ENCODE data around the gene JARID2.

Gene JARID2

GRCh38 chr6:15375638-15376290 lies 129.9 kb downstream of the JARID2 start:
- no peak for DNase-seq (ENCODE audit: low read depth, low spot score)

DNA sequence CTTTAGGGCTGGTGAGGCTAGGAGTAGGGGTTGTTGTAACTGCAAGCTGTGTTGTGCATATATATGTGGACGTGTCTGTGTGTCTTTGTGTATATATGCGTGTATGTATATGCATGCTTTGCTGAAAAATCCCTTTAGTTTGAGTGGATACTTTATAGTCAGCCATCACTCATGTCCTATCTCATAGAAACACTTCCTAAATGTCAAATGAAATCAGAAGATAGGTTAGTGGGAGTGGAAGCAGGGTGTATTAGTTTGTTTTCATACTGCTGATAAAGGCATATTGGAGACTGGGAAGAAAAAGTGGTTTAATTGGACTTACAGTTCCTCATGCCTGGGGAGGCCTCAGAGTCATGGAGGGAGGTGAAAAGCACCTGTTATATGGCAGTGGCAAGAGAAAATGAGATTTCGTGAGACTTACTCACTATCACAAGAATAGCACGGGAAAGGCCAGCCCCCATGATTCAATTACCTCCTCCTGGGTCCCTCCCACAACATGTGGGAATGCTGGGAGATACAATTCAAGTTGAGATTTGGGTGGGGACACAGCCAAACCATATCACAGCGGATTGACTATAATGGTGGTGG lies 131.1 kb downstream of the JARID2 start:
- DNase-seq (ENCODE audit: low read depth, low spot score): no peak

- DNase-seq (ENCODE audit: low read depth, low spot score): no peak
These were observed 132.4 kb downstream of the JARID2 start for GRCh38 chr6:15378272-15378671.

- no peak for DNase-seq (ENCODE audit: low read depth, low spot score)
These were observed 133.0 kb downstream of the JARID2 start for GRCh38 chr6:15378866-15379265.

DNA sequence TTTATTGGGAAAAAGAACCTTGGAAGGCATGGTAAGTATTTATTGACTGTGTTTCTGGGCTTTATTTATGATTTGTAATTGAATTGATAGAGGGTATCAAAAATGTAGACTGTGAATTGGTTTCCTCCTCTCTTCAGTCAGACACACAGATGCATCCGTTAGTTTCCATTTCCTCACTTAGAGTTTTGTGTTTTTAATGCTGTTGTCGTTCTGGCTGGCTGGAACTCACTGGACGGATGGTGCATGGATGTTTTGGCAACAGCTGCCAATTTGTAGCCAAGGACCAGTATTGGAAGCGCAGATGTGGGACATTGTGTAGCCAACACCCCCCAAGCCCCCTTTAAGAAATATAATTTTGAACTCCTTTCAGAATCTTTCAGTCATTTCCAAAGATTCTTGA lies 134.5 kb downstream of the JARID2 start:
- DNase-seq (ENCODE audit: low read depth, low spot score): no peak

DNA sequence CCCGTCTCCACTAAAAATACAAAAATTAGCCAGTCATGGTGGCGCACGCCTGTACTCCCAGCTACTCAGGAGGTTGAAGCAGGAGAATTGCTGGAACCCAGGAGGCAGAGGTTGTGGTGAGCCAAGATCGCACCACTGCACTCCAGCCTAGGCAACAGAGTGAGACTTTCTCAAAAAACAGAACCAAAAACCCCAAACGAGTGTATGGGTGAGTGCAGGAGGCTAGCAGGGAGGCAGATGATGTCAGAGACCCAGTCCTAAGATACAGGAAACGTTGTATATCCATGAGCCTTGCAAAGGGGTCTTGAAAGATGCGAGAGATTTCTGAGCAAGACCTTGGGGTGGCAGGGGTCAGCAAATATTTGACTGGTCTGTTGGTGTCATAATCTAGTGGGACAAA lies 136.2 kb downstream of the JARID2 start:
- no peak for DNase-seq (ENCODE audit: low read depth, low spot score)

DNA sequence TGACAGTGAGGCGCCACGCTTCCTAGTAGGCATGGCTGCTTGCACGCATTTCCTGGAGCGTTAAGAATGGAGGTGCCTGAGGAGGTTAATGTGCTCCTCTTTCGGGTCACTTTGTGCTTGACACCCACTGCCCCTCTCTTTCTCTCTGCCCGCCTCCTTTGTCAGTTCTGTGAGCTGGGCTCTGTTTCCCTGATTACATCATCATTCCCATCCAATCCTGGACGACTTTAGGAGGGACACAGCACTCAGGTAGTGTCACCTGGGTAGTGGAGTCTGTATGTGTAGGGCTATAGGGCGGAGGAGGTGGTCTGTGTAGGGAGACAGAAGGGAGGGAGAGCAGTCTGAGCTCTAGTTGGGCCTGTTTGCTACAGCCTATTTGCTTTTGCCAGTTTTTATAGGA lies 136.8 kb downstream of the JARID2 start:
- peak; percentile 25 for DNase-seq (ENCODE audit: low read depth, low spot score)

DNA sequence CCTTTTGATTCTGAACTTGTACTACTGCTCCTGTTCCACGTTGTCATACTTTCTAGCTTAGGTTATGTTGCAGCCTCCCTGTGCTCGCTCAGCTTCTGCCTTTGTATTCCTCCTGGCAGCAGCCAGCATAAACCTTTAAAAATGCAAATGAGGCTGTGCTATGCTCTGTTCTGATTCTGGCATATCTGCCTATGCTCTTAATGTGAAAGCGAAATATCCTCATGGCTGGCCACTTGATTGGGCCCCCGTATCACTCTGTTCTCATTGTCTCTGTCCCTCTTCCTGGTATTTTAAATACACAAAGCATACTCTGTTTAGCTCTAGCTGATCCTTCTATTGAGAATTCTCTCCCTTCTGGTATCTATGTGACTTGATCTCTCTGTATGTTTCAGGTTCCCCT lies 139.0 kb downstream of the JARID2 start:
- no peak for DNase-seq (ENCODE audit: low read depth, low spot score)

DNA sequence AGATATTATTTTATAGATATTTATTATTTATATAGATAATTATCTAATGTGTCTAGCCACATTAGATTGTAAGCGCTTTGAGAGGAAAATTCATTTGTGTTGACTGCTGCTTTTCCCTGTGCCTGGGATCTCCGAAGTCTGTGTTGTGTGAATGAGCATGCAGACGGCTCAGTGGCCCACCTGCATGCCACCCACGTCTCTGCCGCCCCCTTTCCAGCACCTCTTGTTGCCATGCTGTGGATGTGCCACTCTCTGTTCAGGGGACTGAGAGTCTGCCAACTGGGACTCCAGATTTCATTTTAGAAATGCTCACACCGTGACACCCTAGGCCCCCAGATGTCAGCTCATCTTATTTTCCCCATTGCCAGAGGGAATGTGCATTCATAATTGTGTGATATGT lies 139.7 kb downstream of the JARID2 start:
- no peak for DNase-seq (ENCODE audit: low read depth, low spot score)

- DNase-seq (ENCODE audit: low read depth, low spot score): no peak
These were observed 140.4 kb downstream of the JARID2 start for GRCh38 chr6:15386110-15386755.

DNA sequence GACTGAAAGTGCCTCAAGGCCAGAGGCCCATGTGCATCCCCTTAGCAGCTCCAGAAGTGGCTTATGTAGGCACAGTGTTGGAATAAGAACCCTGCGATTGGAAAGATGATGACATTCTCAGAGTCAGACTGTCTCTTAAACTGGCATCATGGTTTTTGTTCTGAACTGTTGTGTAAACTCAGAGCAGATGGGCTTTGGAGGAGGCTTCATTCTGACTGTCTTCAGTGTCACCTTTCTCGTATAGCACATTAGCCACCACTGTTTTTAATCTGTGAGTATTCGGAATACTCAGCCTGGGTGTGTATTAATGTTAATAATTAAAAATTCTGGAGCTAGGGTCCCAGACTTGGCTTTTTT lies 140.9 kb downstream of the JARID2 start:
- no peak for DNase-seq (ENCODE audit: low read depth, low spot score)

- DNase-seq (ENCODE audit: low read depth, low spot score): no peak
These were observed 141.2 kb downstream of the JARID2 start for GRCh38 chr6:15387118-15387517.

DNA sequence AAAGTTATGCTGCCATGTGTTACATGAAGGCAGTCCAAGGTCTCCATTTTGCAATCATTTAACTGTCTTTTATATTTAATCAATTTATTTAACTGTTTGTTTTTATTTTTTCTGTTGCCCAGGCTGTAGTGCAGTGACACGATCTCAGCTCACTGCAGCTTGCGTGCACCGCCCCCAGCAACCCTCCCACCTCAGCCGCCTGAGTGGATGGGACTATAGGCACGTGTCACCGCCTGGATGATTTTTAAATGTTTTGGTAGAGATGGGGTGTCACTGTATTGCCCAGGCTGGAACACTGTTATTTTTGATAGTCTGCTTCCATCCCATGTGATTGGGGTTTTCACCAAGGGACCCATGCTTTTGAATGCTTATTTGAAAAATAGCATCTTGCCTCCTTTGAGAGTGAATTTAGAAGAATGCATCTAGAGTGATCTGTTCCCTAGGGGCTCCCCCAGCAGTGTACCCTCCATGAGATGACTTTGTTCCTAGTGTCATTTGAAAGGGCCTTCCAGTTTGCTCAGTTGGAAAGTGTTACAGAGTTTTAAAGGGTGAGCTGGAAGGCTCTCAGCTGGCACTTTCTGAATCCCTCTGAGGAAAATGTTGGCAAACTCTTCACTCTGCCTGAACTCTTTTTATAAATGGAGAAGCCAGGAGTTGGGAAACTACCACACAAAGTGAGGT lies 143.4 kb downstream of the JARID2 start:
- no peak for DNase-seq (ENCODE audit: low read depth, low spot score)

GRCh38 chr6:15389765-15390723 lies 144.2 kb downstream of the JARID2 start:
- DNase-seq (ENCODE audit: low read depth, low spot score): peak; percentile 25

DNA sequence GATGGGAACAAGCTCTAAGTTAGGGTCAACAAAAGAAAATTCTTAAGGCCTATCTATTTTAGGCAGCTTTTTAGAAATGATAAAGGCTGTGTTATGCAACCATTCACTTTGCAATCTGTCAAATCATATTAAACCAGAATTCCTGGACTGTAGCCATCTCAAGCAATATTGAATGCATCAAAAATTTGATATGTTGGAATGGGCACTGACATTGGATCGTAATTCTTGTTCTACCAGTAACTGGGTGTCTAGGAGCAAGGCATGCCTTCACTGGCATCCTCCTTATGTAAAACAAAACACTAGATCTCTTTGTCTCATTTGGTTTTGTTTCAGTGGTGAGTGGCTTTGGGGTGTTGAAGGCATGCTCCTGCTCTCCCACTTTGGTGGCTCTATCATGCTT lies 145.6 kb downstream of the JARID2 start:
- DNase-seq (ENCODE audit: low read depth, low spot score): no peak

DNA sequence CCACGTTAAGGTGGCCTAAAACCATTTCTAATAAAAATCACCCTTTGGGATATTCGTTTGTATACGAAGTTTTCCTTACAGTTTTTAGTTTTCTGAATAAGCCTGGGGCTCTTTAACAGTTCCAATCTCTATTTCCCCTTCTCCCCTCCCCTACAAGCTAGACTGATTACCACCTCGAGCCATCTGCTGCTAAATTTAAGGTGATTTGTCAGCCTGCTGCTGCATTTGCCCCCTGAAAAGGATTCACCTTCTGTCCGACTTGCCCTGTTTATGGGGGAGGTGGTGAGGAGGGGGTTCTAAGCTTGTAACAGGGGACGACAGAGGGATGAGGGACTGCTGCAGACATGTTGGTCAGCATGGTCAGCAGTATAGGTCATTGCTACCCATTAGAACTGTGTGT lies 146.3 kb downstream of the JARID2 start:
- DNase-seq (ENCODE audit: low read depth, low spot score): no peak

- no peak for DNase-seq (ENCODE audit: low read depth, low spot score)
These were observed 147.7 kb downstream of the JARID2 start for GRCh38 chr6:15393605-15394004.

DNA sequence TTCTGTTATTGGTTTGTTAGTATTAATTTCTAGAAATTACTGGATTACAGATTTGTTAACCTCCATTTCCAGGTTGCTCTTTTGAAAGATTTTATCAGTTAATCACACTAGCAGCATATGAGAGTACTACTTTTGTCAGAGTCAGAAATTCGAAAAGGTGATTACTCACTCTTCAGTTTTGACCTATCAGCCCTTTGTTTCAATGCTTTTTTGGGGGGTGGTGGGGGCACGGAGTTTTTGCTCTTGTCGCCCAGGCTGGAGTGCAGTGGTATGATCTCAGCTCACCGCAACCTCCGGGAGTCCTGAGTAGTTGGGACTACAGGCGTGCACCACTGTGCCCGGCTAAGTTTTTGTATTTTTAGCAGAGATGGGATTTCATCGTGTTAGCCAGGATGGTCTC lies 149.2 kb downstream of the JARID2 start:
- DNase-seq (ENCODE audit: low read depth, low spot score): no peak

GRCh38 chr6:15396808-15397207 lies 150.9 kb downstream of the JARID2 start:
- DNase-seq (ENCODE audit: low read depth, low spot score): no peak

DNA sequence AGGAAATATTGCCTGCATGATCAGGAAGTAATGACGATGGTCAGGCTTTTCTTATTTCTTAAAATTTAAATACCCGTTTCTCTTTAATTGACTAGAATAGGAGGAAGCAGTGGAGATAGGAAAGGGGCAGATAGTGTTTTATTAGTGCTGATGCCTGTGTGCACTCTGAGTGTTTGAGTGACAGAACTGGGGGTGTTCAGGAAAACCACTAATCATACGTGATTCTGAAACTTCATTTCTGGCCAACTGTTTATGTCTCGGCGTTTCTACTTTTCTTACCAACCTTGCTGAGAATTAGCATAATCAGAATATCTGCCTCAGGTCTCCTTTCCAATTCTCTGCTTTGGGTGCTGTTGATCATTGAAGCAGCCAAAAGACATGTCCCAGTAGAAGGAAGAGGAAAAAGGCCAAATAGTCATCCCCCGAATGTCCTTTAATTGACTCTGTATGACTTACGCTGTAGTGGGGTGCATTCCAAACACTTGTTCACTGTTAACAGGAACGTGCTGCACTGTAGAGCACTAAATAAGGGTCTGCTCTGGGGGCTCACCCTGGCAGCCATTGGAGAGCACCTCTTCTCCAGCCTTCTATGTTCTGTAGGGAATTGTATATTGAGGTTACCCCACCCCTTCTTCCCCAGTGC lies 152.9 kb downstream of the JARID2 start:
- no peak for DNase-seq (ENCODE audit: low read depth, low spot score)
